IMR-90 (cell line): ENCODE results near the gene ANKRD65. TPM values are rescaled to one million over a fixed set of nuclear protein-coding genes. Genes with fewer than 3 reads are reported as not detected.

Experiments used
- ATAC-seq: fragments of 200-7000 bp; cut with Tn5 transposase; 2 replicates; pipeline ENCODE4 v1.9.1; 2020; ENCODE audit warnings: low read depth, mild to moderate bottlenecking, moderate library complexity
- BruUV-seq: library from RNA; stranded (reverse); fragments of 400-500 nt; replicated peaks from 2 replicates; lab custom pipeline; 2021; lab: Mats Ljungman, UMichigan
- CTCF ChIA-PET: fragments of 300-600 bp; formaldehyde crosslinking; extraction: SDS; loops from one replicate; lab custom pipeline; 2021; ENCODE audit warnings: antibody characterized with exemption; lab: Yijun Ruan, JAX
- POLR2A ChIA-PET: fragments of 300-600 bp; sonication (Branson Sonifier 250); formaldehyde crosslinking; loops from one replicate; lab custom pipeline; 2022; ENCODE audit warnings: antibody characterized with exemption; ENCODE audit not compliant: unreplicated experiment; lab: Charles Lee
- DNase-seq: peaks from one replicate; pipeline ENCODE4 v3.0.0; 2013
- H2AFZ ChIP-seq: replicated peaks from 2 replicates; pipeline ENCODE3; 2013; ENCODE audit warnings: low read length, mild to moderate bottlenecking; ENCODE audit not compliant: poor library complexity
- H2AK5ac ChIP-seq: 2 replicates; pipeline ENCODE4 v1.6.1; 2013; ENCODE audit warnings: low read depth, low read length, inconsistent platforms
- H2AK9ac ChIP-seq: replicated peaks from 2 replicates; pipeline ENCODE3; 2013; ENCODE audit warnings: mild to moderate bottlenecking, low read depth, low read length, moderate library complexity; ENCODE audit not compliant: poor library complexity
- H2BK120ac ChIP-seq: 2 replicates; pipeline ENCODE4 v1.6.1; 2013; ENCODE audit warnings: low read depth, low read length, inconsistent platforms
- H2BK15ac ChIP-seq: 3 replicates; pipeline ENCODE4 v1.6.1; 2013; ENCODE audit warnings: low read depth, low read length, inconsistent platforms
- H2BK20ac ChIP-seq: 2 replicates; pipeline ENCODE4 v1.6.1; 2013; ENCODE audit warnings: low read depth, mild to moderate bottlenecking, inconsistent platforms, low read length, moderate library complexity
- H2BK5ac ChIP-seq: 2 replicates; pipeline ENCODE4 v1.6.1; 2013; ENCODE audit warnings: mild to moderate bottlenecking, low read depth, low read length, inconsistent platforms; ENCODE audit not compliant: poor library complexity, severe bottlenecking
- H3K14ac ChIP-seq: replicated peaks from 2 replicates; pipeline ENCODE4 v1.6.1; 2013; ENCODE audit warnings: low read depth, low read length, inconsistent platforms
- H3K18ac ChIP-seq: 2 replicates; pipeline ENCODE4 v1.6.1; 2013; ENCODE audit warnings: low read depth, low read length, control low read depth
- H3K23ac ChIP-seq: 2 replicates; pipeline ENCODE4 v1.6.1; 2013; ENCODE audit warnings: low read depth, low read length, inconsistent platforms
- H3K27ac ChIP-seq: 2 replicates; pipeline ENCODE4 v1.5.1; 2013; ENCODE audit warnings: mild to moderate bottlenecking, control low read depth, low read length; ENCODE audit not compliant: insufficient read depth
- H3K27me3 ChIP-seq: 2 replicates; pipeline ENCODE4 v1.6.1; 2013; ENCODE audit warnings: low read length; ENCODE audit not compliant: control insufficient read depth, insufficient read depth
- H3K36me3 ChIP-seq: 2 replicates; pipeline ENCODE4 v1.6.1; 2013; ENCODE audit warnings: low read length, mixed read lengths; ENCODE audit not compliant: control insufficient read depth, insufficient read depth
- H3K4ac ChIP-seq: 2 replicates; pipeline ENCODE4 v1.6.1; 2013; ENCODE audit warnings: low read depth, low read length, inconsistent platforms
- H3K4me1 ChIP-seq: 2 replicates; pipeline ENCODE4 v1.6.1; 2013; ENCODE audit warnings: low read length, mixed read lengths; ENCODE audit not compliant: control insufficient read depth, insufficient read depth
- H3K4me2 ChIP-seq: 2 replicates; pipeline ENCODE4 v1.6.1; 2013; ENCODE audit warnings: low read depth, mild to moderate bottlenecking, control low read depth, low read length, moderate library complexity
- H3K4me3 ChIP-seq: 2 replicates; pipeline ENCODE4 v1.5.1; 2013; ENCODE audit warnings: low read depth, mild to moderate bottlenecking, control low read depth, low read length, moderate library complexity; ENCODE audit not compliant: insufficient read depth
- H3K56ac ChIP-seq: 2 replicates; pipeline ENCODE4 v1.6.1; 2013; ENCODE audit warnings: low read length, inconsistent platforms; ENCODE audit not compliant: insufficient read depth; ENCODE audit errors: extremely low read depth
- H3K79me1 ChIP-seq, 2 experiments: 2 replicates each; pipeline ENCODE4 v1.6.1; 2013; ENCODE audit warnings: low read length in 2 of 2, inconsistent platforms in 1 of 2, low read depth in 1 of 2
- H3K9ac ChIP-seq: 2 replicates; pipeline ENCODE4 v1.6.1; 2013; ENCODE audit warnings: low read depth, low read length, control low read depth
- H3K9me1 ChIP-seq: 2 replicates; pipeline ENCODE4 v1.6.1; 2013; ENCODE audit warnings: low read length, inconsistent platforms; ENCODE audit not compliant: insufficient read depth
- H3K9me3 ChIP-seq: 2 replicates; pipeline ENCODE4 v1.6.1; 2013; ENCODE audit warnings: low read length; ENCODE audit not compliant: control insufficient read depth, insufficient read depth
- H4K20me1 ChIP-seq: 2 replicates; pipeline ENCODE4 v1.6.1; 2013; ENCODE audit warnings: low read length, inconsistent platforms; ENCODE audit not compliant: insufficient read depth
- H4K5ac ChIP-seq: 2 replicates; pipeline ENCODE4 v1.6.1; 2013; ENCODE audit warnings: mild to moderate bottlenecking, low read depth, low read length, control low read depth
- H4K8ac ChIP-seq, 2 experiments: 2 replicates each; pipeline ENCODE4 v1.6.1; 2013; ENCODE audit warnings: low read depth in 2 of 2, low read length in 2 of 2, control low read depth in 1 of 2, inconsistent platforms in 1 of 2
- H4K91ac ChIP-seq: 2 replicates; pipeline ENCODE4 v1.6.1; 2013; ENCODE audit warnings: low read depth, low read length, inconsistent platforms; ENCODE audit not compliant: insufficient read depth
- MXI1 ChIP-seq: IDR thresholded peaks from 2 replicates; pipeline ENCODE4 v1.6.1; 2012; ENCODE audit warnings: low read depth, mild to moderate bottlenecking, low read length, moderate library complexity, borderline replicate concordance
- NFE2L2 ChIP-seq: fragments of 150-350 bp; IDR thresholded peaks from 2 replicates; pipeline ENCODE4 v1.6.1; 2016; ENCODE audit warnings: low read depth, mild to moderate bottlenecking, low read length
- RAD21 ChIP-seq: IDR thresholded peaks from 2 replicates; pipeline ENCODE4 v1.6.1; 2012; ENCODE audit warnings: low read length, improper control_type of control experiment
- RCOR1 ChIP-seq: IDR thresholded peaks from 2 replicates; pipeline ENCODE4 v1.6.1; 2012; ENCODE audit warnings: mild to moderate bottlenecking, low read length, improper control_type of control experiment; ENCODE audit not compliant: insufficient replicate concordance
- WGBS, 2 experiments: methylation state at CpG; one replicate each; pipeline versions ENCODE4 v1.1.5 to v1.1.7; 2013; ENCODE audit warnings: missing lambda C conversion rate in 2 of 2; ENCODE audit not compliant: insufficient read length in 1 of 2; ENCODE audit errors: extremely low coverage in 2 of 2; 5-methylcytosine and 5-hydroxymethylcytosine counted together
- dilution Hi-C: fragments of 300-500 bp; cut with HindIII; formaldehyde crosslinking; loops from one replicate; pipeline ENCODE4 v1.14.3; 2018; ENCODE audit warnings: low sequenced_read_pairs; ENCODE audit not compliant: unreplicated experiment
- in situ Hi-C: fragments of 300-500 bp; cut with MboI; formaldehyde crosslinking; loops from 3 replicates; pipeline ENCODE4 v1.14.3; 2019; ENCODE audit warnings: low sequenced_read_pairs, inconsistent platforms, mixed read lengths
- intact Hi-C: fragments of 100-400 bp; cut with micrococcal nuclease; formaldehyde crosslinking; loops from 2 replicates; pipeline ENCODE4 v1.10.0; 2022
- polyA plus RNA-seq, 3 experiments: library from polyadenylated mRNA; depleted of rRNA; stranded (reverse); fragments of >200 nt; gene quantifications; 2 replicates each; pipeline ENCODE4 v1.2.3, GENCODE V29; 2012; ENCODE audit warnings: low replicate concordance in 1 of 3
- total RNA-seq: library from RNA; depleted of rRNA; stranded (reverse); fragments of >200 nt; gene quantifications from 2 replicates; pipeline ENCODE4 v1.2.3, GENCODE V29; 2012

ANKRD65 gene
- total and polyA plus RNA-seq, 2 of the 4 experiments (the other 2 are of a cell fraction), result 0.09 TPM; not detected in 1

GRCh38 chr1:1426496-1427105, 5.5 kb upstream of the ANKRD65 start:
- Histone ChIP-seq H3K4ac (no peak overlapping the region), H3K9me3 (no peaks in the 10 kb centered on the region), H2AFZ (no peak overlapping the region), H3K9me1 (no peaks in the 10 kb centered on the region), H2BK120ac (no peak overlapping the region), H3K27me3 (no peaks in the 10 kb centered on the region), H2BK15ac (no peak overlapping the region), H3K4me1 (peaks cover 14% of the 10 kb centered on the region), H2BK5ac (no peak overlapping the region), H2AK5ac (no peak overlapping the region), H4K5ac (no peak overlapping the region), H3K36me3 (no peaks in the 10 kb centered on the region), H3K4me2 (no peak overlapping the region), H3K14ac (no peak overlapping the region), H3K18ac (no peak overlapping the region), H3K4me3 (no peak overlapping the region), H3K9ac (no peak overlapping the region), H4K20me1 (no peaks in the 10 kb centered on the region), H2BK20ac (no peak overlapping the region), H3K79me1 (no peaks in the 10 kb centered on the region), H4K91ac (no peak overlapping the region), H2AK9ac (no peak overlapping the region), H4K8ac (no peak overlapping the region), H3K23ac (no peak overlapping the region), H3K27ac (no peak overlapping the region), H3K56ac (no peak overlapping the region)
- intact Hi-C loops (no loop called here), dilution Hi-C loops (no loop called here), in situ Hi-C loops (no loop called here)
- TF ChIP-seq NFE2L2 (no peak), RCOR1 (no peak), RAD21 (no peak), MXI1 (no peak)
- no TSS peak for BruUV-seq
- ATAC-seq (no peak), DNase-seq (no peak)
- ChIA-PET CTCF (interaction anchor here (1.3 kb wide), 1 partner anchor 14 kb away, joined by 4 read pairs; no protein-coding TSS in a partner anchor), POLR2A (no interaction called here)
- WGBS, 2 experiments, result no CpG with 5 or more reads among the region's 19 CpGs
